HL-60 (cell line): ENCODE data around the gene EDIL3.

Experiments
- CTCF ChIP-seq: IDR thresholded peaks from one replicate; pipeline ENCODE4 v1.5.1; 2011; ENCODE audit warnings: low read length, control low read depth, inconsistent platforms; ENCODE audit not compliant: insufficient read depth
- GABPA ChIP-seq: IDR thresholded peaks from 2 replicates; pipeline ENCODE4 v1.6.1; 2012; ENCODE audit warnings: low read depth
- POLR2AphosphoS5 ChIP-seq: IDR thresholded peaks from 2 replicates; pipeline ENCODE4 v1.6.1; 2012; ENCODE audit warnings: low read depth
- REST ChIP-seq: IDR thresholded peaks from 2 replicates; pipeline ENCODE4 v1.6.1; 2012; ENCODE audit warnings: low read depth; ENCODE audit not compliant: insufficient replicate concordance

GRCh38 chr5:84113246-84114105 is 271.2 kb downstream of the EDIL3 start:
- TF ChIP-seq CTCF (no peak), POLR2AphosphoS5 (no peak), GABPA (no peak), REST (no peak)
